ENCODE measurements around the gene LTBP2.

DNA sequence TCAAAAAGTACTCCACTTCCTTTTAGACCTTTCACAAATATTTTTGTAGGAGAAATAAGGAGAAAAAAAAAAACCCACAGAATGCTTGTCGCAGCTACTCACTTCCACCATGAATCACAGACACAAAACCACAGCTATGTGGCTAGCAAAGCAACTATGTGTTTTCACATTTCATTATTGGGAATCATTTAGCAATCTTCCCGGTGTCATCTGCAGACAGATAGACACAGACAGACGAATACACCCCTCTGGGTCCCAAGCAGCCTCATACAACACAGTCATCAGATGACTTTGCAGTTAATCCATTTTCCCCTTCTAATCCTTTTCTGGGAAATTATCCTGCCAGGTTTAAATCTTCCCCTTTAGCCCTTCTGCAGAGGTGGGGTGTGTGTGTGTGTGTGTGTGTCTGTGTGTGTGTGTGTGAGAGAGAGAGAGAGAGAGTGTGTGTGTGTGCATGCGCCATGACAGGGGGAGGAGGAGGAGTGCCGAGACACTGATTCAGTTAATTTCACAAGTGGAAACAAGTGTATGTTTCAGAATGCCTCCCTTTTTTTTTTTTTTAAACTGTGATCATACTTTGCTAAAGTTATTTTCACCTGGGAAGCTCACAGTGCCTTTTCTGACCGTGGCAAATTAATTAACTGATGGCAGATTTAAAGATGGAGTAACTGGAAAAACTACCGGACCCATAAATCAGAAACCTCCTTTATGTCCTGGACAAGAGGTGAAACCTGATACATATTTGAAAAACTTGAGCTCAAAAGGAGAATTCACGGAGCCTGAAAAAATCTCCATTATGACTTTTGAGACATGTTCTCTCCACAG is 39.9 kb downstream of the LTBP2 start:
- TF ChIP-seq, protein P1, sequence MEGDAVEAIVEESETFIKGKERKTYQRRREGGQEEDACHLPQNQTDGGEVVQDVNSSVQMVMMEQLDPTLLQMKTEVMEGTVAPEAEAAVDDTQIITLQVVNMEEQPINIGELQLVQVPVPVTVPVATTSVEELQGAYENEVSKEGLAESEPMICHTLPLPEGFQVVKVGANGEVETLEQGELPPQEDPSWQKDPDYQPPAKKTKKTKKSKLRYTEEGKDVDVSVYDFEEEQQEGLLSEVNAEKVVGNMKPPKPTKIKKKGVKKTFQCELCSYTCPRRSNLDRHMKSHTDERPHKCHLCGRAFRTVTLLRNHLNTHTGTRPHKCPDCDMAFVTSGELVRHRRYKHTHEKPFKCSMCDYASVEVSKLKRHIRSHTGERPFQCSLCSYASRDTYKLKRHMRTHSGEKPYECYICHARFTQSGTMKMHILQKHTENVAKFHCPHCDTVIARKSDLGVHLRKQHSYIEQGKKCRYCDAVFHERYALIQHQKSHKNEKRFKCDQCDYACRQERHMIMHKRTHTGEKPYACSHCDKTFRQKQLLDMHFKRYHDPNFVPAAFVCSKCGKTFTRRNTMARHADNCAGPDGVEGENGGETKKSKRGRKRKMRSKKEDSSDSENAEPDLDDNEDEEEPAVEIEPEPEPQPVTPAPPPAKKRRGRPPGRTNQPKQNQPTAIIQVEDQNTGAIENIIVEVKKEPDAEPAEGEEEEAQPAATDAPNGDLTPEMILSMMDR (conservative IDR thresholded peaks at IDR 0.05): no peak
- TF ChIP-seq EZH2 (IDR thresholded peaks at IDR 0.05; ENCODE audit: low read depth): no peak

Measured in PC-9 (cell line).